ENCODE measurements around the gene SHKBP1.

SHKBP1 gene

GRCh38 chr19:40598918-40599307 lies 22.2 kb downstream of the SHKBP1 start:
- no peak for DNase-seq (ENCODE audit: insufficient read length, low spot score)
- FAIRE-seq = no peak

- DNase-seq (ENCODE audit: insufficient read length, low spot score) (no peak), FAIRE-seq (no peak)
Observed at GRCh38 chr19:40599331-40599901, 22.7 kb downstream of the SHKBP1 start.

GRCh38 chr19:40599902-40600569 lies 23.4 kb downstream of the SHKBP1 start:
- FAIRE-seq = no peak
- no peak for DNase-seq (ENCODE audit: insufficient read length, low spot score)

GRCh38 chr19:40600570-40601133 lies 24.0 kb downstream of the SHKBP1 start:
- no peak for FAIRE-seq
- no peak for DNase-seq (ENCODE audit: insufficient read length, low spot score)

GRCh38 chr19:40601134-40601974 lies 24.7 kb downstream of the SHKBP1 start, which contains the start of gene LTBP4:
LTBP4 (plus strand) TSS chr19:40601369; CDS start chr19:40601388, 19 bp downstream.
- no peak for DNase-seq (ENCODE audit: insufficient read length, low spot score)
- no peak for FAIRE-seq

- no peak for FAIRE-seq
- DNase-seq (ENCODE audit: insufficient read length, low spot score) = no peak
Observed at GRCh38 chr19:40603071-40603388, 26.4 kb downstream of the SHKBP1 start.

- DNase-seq (ENCODE audit: insufficient read length, low spot score) (no peak), FAIRE-seq (no peak)
Observed at GRCh38 chr19:40603389-40604170, 26.9 kb downstream of the SHKBP1 start.

GRCh38 chr19:40604171-40604646 lies 27.5 kb downstream of the SHKBP1 start:
- no peak for FAIRE-seq
- no peak for DNase-seq (ENCODE audit: insufficient read length, low spot score)

- DNase-seq (ENCODE audit: insufficient read length, low spot score) = no peak
- FAIRE-seq = no peak
Observed at GRCh38 chr19:40604647-40605215, 28.1 kb downstream of the SHKBP1 start.

- no peak for FAIRE-seq
- no peak for DNase-seq (ENCODE audit: insufficient read length, low spot score)
Observed at GRCh38 chr19:40605216-40605971, 28.7 kb downstream of the SHKBP1 start.

- FAIRE-seq (no peak), DNase-seq (ENCODE audit: insufficient read length, low spot score) (no peak)
Observed at GRCh38 chr19:40607311-40608239, 30.9 kb downstream of the SHKBP1 start.

GRCh38 chr19:40608240-40608621 lies 31.6 kb downstream of the SHKBP1 start:
- no peak for FAIRE-seq
- no peak for DNase-seq (ENCODE audit: insufficient read length, low spot score)

GRCh38 chr19:40608957-40609356 lies 32.3 kb downstream of the SHKBP1 start:
- FAIRE-seq = no peak

GRCh38 chr19:40609561-40610395 lies 33.1 kb downstream of the SHKBP1 start:
- DNase-seq (ENCODE audit: insufficient read length, low spot score) (no peak), FAIRE-seq (no peak)

More at GRCh38 chr19:40608957-40609356, 32.3 kb downstream of the SHKBP1 start:
- no peak for DNase-seq (ENCODE audit: insufficient read length, low spot score)

- no peak for FAIRE-seq
Observed at GRCh38 chr19:40610396-40611064, 33.9 kb downstream of the SHKBP1 start.

GRCh38 chr19:40611096-40611495 lies 34.4 kb downstream of the SHKBP1 start:
- DNase-seq (ENCODE audit: insufficient read length, low spot score) = no peak
- no peak for FAIRE-seq

More at GRCh38 chr19:40610396-40611064, 33.9 kb downstream of the SHKBP1 start:
- no peak for DNase-seq (ENCODE audit: insufficient read length, low spot score)

Measured in HTR-8/SVneo (cell line).